H54 (cell line): ENCODE results near the gene ARHGAP44.
"Not testable (repeated sequence)": the region's sequence is repeated elsewhere in the genome, so short reads cannot be mapped to it uniquely, and the experiment has no call there.

Experiments
- DNase-seq: peaks from one replicate; pipeline ENCODE4 v3.0.0; 2011; ENCODE audit warnings: low spot score, mixed read lengths; ENCODE audit not compliant: insufficient read length
- FAIRE-seq: peaks from 3 replicates; lab custom pipeline; 2011; peaks lifted over from hg19 to GRCh38; lab: Jason Lieb, UNC
- POLR2A ChIP-seq: IDR thresholded peaks from 2 replicates; pipeline ENCODE4 v1.6.1; 2011; ENCODE audit warnings: low read depth, mild to moderate bottlenecking, low read length

Gene ARHGAP44

DNA sequence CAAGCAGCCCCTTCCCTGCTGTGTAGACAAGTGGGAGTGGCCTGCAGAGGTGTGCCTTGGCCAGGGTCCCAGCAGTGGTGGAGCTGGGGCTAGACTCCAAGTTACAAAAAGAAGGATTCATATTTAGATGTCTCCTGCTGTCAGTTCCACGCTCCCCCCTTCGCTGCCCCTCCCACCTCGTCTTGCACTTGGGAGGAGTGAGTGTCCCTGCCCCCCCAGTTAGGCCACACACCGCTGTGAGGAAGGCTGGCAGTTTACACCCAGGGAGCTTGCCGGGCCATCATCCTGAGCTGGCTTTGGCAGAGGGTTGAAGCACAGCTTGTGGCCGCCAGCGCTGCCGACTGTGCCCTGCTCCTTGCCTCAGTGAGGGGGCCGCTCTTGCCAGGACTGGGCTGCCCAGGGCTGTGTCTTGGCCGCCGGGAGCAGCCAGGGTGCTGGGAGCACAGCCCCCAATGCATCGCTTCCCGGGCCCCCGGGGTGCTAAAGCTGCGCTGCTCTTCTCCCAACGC, 184.3 kb downstream of the ARHGAP44 start:
- FAIRE-seq (no peak), DNase-seq (no peak)
- no peak for TF ChIP-seq POLR2A

DNA sequence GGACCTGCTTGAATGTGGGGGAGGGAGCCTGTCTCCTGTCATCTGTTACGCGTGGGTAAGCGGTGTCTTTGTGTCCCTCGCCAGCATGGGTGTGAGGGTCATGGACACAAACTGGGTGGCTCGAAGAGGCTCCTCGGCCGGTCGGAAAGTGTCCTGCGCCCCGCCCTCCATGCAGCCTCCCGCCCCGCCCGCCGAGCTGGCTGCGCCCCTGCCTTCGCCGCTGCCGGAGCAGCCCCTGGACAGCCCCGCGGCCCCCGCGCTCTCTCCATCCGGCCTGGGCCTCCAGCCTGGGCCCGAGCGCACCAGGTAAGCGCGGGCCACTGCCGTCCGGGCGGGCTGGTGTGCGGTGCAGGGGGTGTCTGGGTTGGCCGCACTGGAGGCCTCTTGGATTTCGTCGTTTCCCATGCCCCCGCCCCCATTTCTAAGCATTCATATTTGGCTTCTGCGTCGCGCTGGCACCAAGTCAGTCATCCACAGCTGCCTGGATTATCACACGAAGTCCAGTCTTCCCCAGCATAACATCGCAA, 184.8 kb downstream of the ARHGAP44 start:
- FAIRE-seq (no peak), DNase-seq (no peak)
- no peak for TF ChIP-seq POLR2A

DNA sequence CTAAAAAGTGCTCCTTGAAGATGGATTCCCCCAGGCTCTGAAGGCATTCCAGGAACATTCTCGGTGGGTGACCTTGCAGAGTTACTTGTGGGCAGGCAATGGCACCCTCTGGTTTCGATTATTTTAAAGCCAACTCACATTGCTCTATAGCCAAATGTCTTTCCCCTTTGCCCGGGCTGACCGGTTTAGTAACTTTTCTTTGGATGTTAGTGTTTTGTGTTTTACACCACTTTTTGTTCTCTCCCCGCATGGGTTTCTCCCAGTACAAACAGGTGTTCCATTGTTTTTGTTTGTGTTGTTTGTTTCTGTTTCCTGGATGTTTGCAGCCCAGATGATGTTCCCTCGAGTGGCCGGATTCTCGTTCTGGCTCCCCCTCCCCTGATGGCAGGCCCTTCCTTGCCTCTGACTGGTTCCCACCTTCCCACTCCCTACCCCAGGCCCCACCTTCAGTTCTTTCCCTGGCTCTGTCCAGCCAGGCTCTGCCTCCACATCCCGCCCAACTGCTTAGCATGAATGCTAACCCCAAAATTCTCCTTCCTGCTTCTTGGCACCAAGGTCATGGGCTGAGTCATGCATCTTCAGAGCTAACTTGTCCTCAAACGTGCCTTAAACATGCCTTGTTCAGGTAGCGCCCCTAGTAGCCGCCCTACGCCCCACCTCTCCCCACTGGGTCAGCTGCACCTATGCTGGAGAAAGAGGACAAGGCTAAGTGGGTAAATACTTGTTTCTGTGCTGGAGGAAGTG, 187.9 kb downstream of the ARHGAP44 start:
- FAIRE-seq (no peak), DNase-seq (no peak)

DNA sequence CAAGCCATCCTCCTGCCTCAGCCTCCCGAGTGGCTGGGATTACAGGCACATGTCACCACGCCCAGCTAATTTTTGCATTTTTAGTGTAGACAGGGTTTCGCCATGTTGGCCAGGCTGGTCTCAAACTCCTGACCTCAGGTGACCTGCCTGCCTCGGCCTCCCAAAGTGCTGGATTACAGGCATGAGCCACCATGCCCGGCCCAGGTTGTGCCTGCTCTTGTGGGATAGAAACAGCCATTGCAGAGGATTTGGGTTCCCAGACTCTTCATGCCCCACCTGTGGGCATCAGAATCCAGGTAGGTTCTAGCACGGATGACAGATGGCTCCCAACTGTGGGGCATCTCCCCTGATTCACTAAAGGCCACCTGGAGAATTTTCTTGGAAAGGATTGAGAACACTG, 189.5 kb downstream of the ARHGAP44 start:
- not testable (repeated sequence) for DNase-seq, FAIRE-seq

More for the DNA sequence above, 187.9 kb downstream of the ARHGAP44 start:
- no peak for TF ChIP-seq POLR2A

DNA sequence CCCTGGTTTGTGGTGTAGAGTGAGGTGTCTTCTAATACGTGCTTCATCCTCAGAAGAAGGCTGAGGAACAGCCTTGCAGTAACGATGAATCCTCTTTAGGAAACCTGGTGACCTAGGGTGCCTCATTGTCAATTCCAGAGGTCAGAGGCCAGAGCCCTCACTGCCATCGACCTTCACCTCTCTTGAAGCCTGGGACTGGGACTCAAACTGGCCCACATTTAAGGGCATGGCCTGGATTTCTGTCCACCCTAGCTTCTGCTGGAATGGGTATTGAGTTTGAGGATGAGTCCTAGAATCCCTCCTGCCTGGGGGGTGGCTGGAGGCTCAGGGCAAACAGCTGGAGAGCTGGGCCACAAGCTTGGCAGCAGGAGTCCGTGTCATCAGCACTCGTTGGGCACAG, 189.9 kb downstream of the ARHGAP44 start:
- TF ChIP-seq POLR2A, result no peak
- FAIRE-seq (no peak), DNase-seq (no peak)

DNA sequence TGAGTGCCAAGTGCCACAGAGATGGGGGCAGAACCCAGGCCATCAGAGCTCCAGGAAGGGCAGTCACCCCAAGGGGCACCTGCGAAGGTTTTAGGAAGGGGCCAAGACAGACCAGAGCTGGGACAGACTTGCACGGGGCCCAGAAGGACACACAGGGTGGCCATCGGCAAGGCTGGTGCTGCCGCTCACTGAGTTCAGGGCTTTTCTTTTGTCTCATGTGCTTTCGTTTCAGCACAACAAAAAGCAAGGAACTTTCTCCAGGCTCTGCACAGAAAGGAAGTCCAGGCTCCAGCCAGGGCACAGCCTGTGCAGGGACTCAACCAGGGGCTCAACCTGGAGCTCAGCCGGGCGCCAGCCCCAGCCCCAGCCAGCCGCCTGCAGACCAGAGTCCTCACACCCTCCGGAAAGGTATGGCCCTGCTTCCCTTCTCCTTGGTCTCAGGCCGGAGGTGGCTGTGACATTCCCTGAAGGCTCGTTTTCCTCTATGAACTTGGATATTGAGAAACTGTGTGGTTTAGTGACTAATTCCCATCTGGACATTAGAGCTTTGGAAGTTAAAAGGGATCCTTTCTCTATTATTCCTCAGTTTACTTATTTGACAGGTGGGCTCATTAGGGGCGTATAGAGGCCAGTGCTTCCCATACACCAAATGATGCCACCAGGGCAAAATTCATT, 190.7 kb downstream of the ARHGAP44 start:
- FAIRE-seq (no peak), DNase-seq (no peak)
- no peak for TF ChIP-seq POLR2A

DNA sequence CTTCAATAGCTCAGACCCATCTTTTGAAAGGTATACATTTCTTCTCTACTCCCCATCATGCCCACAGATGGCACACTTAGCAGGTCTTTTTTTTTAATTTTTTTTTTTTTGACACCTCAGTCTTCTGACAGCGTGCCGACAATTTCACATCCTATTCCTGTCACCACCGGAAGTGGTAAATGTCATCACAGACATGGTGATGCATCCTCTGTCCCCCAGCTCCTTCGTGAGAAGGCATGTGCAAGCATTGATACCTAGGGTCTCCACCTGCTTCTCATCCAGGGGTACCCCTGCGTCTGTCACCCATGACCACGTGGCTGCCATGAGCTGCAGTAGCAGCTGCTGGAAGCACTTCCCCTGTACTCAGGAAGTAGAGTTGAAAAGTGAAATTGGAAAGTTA, 192.9 kb downstream of the ARHGAP44 start:
- TF ChIP-seq POLR2A, result no peak
- DNase-seq (no peak), FAIRE-seq (no peak)

DNA sequence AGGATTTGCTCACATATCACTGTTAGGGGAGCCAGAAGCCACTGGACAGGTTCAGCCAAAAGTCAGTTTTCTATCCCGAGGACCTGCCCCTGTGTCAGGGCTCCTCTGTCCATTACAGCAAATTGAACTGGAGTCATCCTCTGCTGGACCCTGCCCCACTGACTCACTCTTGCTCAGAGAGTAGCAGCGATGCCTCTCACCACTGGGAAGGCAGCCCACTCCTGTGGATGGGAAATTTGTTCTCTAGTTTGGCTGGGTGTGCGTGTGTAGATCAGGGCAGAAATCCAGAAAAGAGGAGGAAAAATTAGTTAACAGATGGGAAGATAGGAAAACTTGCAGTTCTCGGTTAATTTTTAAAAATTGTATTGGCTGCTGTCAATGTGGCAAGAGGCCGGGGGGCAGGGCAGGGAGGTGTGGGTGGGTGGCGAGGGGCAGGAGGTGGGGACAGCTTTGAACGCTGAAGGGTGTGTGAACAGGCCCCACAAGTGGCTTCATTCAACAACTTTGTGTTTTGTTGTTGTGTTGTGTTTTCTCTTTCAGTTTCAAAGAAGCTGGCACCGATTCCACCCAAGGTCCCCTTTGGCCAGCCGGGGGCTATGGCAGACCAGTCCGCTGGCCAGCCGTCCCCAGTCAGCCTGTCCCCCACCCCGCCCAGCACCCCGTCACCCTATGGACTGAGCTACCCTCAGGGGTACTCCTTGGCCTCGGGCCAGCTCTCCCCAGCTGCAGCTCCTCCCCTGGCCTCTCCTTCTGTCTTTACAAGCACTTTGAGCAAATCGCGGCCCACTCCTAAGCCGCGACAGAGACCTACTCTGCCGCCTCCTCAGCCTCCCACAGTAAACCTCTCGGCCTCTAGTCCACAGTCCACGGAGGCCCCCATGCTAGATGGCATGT, 194.9 kb downstream of the ARHGAP44 start:
- DNase-seq (peak; percentile 22), FAIRE-seq (no peak)
- no peak for TF ChIP-seq POLR2A

DNA sequence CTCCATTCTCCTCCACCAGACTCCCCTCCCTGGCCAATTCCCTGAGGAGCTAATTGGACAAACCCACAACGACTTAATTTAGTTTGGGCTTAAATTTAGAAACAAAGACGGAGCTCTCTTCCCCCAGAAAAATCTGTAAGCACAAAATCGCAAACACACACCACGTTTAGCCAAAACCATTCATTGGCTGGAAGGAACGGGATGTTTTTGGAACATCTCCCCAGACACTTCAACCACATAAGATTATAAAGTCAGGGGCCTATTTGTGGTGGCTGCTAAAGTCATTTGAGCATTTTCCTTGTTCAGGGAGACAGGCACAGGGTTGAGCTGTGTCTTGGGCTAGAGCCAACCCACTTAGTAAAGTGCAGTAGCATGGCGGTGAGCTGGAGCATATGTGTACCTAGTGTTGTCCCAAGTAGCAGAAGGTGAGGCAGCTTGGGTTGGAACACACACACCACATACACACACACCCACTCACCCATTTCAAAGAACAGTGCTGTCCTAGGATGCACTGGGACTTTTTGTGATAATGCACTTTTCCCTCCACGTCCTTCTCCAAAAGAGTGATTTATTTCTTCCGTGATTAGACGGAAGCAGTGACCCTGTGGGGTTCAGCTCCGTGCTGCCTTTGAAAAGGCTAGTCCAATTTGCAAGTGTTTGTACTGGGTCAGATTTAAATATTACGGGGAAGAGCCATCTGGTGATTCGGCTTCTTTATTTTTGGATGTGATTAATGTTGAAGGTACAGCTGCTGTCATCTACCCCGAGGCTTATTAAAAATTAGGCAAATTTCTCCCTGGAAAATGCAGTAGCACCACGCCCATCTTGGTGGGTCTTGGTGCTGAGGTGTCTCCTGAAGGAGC, 196.4 kb downstream of the ARHGAP44 start:
- no peak for DNase-seq
- FAIRE-seq, result no peak
- no peak for TF ChIP-seq POLR2A

DNA sequence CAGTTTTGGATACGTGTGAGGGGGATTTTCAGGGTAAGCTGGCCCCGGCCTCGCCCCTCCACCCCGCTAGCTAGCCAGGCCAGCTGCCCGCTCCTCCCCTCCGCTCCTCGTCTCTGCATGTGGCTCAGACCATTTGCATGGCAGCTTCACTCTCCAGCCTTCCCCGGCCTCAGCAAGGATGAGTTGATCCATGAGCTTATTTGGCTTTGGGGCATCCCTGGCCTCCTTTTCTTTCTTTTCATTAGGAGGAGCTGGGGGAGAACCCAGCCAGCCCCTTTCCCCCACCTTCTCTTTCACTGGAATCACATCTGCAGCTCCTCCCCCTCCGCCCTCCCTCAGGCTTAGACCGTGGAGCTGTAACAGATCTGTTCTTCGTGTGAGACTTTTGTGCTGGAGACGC, 197.8 kb downstream of the ARHGAP44 start:
- no peak for TF ChIP-seq POLR2A
- FAIRE-seq, result no peak
- no peak for DNase-seq

DNA sequence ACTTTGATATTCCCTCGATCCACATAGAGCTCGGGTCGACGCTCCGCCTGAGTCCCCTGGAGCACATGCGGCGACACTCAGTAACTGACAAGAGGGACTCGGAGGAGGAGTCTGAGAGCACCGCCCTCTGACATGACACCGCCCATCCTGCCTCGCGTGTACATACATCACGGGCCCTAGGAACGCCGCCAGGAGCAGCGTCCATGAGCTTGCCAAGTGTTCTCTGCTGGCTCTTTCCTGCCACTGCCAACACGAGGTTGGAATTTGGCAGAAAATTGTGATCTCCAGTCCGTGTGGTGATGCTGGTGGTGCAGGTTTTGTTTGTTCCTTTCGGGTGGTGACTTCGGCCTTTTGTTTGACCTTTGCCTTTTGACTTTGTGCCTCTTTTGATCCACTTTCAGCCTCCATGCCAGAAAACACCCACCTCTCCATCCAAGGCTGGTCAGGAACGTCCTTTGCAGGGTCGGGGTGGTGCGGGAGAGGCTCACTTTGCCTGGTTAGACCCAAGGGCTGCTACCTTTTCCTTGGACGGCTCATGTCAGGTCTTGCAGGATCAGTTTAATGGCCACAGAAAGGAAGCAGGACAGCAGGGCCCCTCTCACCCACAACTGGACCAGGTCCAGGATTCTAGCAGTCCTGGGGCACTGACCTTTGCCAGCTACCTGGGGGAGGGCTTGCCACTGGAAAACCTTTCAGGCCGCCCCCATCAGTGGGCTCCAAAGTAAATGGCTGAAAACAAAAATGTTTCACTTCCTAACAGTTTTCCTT, 200.9 kb downstream of the ARHGAP44 start:
- DNase-seq, result no peak
- TF ChIP-seq POLR2A, result no peak
- no peak for FAIRE-seq

DNA sequence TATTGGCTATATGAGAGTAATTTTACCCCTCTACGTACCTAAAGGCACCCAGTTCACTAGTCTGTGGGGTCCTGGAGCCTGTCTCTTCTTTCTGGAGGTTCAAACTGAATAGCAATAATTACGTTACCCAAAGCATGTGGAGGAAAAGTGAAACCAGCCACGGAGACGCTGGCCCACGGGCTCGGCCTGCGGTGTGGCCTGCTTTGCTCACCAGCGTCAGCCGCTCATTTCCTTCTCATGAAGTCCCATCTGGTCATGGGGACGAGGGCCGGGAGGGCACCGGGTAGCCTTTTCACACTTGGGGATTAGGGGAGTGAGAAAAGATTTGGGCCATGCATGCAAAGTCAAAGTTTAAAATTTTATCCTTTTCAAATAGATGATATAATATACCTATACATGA, 201.6 kb downstream of the ARHGAP44 start:
- no peak for FAIRE-seq

More for the DNA sequence above, 201.6 kb downstream of the ARHGAP44 start:
- DNase-seq, result no peak
- TF ChIP-seq POLR2A, result no peak
